Prostate gland (tissue), 2 donors: ENCODE measurements around the gene IGSF6. TPM values are rescaled to one million over a fixed set of nuclear protein-coding genes. Genes with fewer than 3 reads are reported as not detected.
A peak's percentile ranks its signal among the peaks of the same experiment; 100 is the strongest.

Source experiments
- DNase-seq: peaks from one replicate; pipeline ENCODE4 v3.0.0-alpha.2; 2019; ENCODE audit warnings: low spot score
- H3K27ac ChIP-seq, 2 donors: fragments of 200-600 bp; sonication (generic); 2 replicates each; pipeline ENCODE4 v1.5.1; 2017 to 2019
- H3K27me3 ChIP-seq: fragments of 200-600 bp; sonication (generic); replicated peaks from 2 replicates; pipeline ENCODE4 v1.5.1; 2019; ENCODE audit not compliant: insufficient read depth
- H3K36me3 ChIP-seq, 2 donors: fragments of 200-600 bp; sonication (generic); 1 replicate in 1 of 2; 2 replicates in 1 of 2; pipeline versions ENCODE4 v1.5.1 to v1.8.1; 2017 to 2019
- H3K4me1 ChIP-seq: fragments of 200-600 bp; sonication (generic); replicated peaks from 2 replicates; pipeline ENCODE4 v1.5.1; 2019
- H3K4me3 ChIP-seq, 2 donors: fragments of 200-600 bp; sonication (generic); 2 replicates each; pipeline ENCODE4 v1.5.1; 2017 to 2019
- H3K9me3 ChIP-seq: fragments of 200-600 bp; sonication (generic); 2 replicates; pipeline ENCODE4 v1.5.1; 2017
- POLR2A ChIP-seq: fragments of 450-650 bp; IDR thresholded peaks from one replicate; pipeline ENCODE4 v1.6.1; 2016; ENCODE audit warnings: antibody characterized with exemption, mild to moderate bottlenecking
- POLR2AphosphoS5 ChIP-seq: sonication (generic); formaldehyde crosslinking; IDR thresholded peaks from one replicate; pipeline ENCODE4 v1.6.1; 2017; ENCODE audit warnings: antibody characterized with exemption
- WGBS: methylation state at CpG from one replicate; pipeline ENCODE4 v1.1.5; 2018; 5-methylcytosine and 5-hydroxymethylcytosine counted together
- intact Hi-C: fragments of 100-400 bp; cut with DNase I; formaldehyde crosslinking; loops from one replicate; pipeline ENCODE4 v1.14.2; 2022
- total RNA-seq, 2 donors: library from RNA; depleted of rRNA; stranded (reverse); fragments of >200 nt; gene quantifications; one replicate each; pipeline ENCODE4 v1.1.0, GENCODE V29; 2016
- TF ChIP-seq, protein P1 (sequence below), 4 experiments: fragments of 200-600 bp in 2 of 4; fragments of 450-650 bp in 2 of 4; sonication (generic) in 2 of 4; IDR thresholded peaks; 1 replicate in 3 of 4; 2 replicates in 1 of 4; pipeline ENCODE4 v1.5.1; 2016 to 2019; ENCODE audit warnings: antibody characterized with exemption in 4 of 4, mild to moderate bottlenecking in 2 of 4, moderate library complexity in 2 of 4

The IGSF6 gene
- total RNA-seq, 2 donors from 2014 or later = 4.5 TPM; not detected in 1

DNA sequence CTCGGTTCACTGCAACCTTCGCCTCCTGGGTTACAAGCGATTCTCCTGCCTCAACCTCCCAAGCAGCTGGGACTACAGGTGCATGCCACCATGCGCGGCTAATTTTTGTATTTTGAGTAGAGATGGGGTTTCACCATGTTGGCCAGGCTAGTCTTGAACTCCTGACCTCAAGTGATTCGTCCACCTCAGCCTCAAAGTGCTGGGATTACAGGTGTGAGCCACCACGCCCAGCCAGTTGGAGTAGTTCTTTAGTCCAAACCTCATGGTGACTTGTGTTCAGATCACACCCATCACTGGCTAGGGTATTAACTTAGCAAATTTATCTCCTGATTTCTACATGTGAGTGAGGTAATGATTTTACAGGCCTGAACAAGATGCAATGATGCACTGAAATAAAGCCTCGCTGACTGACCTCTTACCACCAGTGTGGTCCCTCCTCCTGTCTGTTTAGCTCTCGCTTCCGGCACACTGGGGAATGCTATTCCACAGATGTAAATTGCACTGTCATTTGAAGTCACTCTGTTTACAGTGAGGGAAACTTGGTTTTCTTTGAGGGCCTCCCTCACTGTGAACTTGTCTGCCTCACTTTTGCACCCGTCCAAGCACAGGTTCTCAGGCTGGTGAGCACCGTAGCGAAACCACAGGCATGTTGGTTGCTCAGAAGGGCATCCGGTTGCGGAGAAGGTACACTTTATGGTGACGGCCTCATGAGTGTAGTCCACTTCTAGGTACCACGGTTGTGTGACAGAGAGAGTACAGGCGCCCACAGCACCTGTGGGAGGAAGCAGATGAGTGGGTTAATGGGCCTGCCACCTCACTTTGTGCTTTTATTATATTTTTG is 5.5 kb downstream of the IGSF6 start:
- no peak for DNase-seq
- H3K4me1 ChIP-seq = no peaks in the 10 kb centered on the region
- no peaks in the 10 kb centered on the region for H3K9me3 ChIP-seq
- no peak overlapping the region for H3K27ac ChIP-seq
- H3K27me3 ChIP-seq = no peaks in the 10 kb centered on the region
- H3K36me3 ChIP-seq = no peaks in the 10 kb centered on the region
- intact Hi-C loops = no loop called here
- 83% methylated on average over 18 of the region's 18 CpGs for WGBS
- no peak overlapping the region for H3K4me3 ChIP-seq
- TF ChIP-seq POLR2AphosphoS5 = no peak
- TF ChIP-seq, protein P1, sequence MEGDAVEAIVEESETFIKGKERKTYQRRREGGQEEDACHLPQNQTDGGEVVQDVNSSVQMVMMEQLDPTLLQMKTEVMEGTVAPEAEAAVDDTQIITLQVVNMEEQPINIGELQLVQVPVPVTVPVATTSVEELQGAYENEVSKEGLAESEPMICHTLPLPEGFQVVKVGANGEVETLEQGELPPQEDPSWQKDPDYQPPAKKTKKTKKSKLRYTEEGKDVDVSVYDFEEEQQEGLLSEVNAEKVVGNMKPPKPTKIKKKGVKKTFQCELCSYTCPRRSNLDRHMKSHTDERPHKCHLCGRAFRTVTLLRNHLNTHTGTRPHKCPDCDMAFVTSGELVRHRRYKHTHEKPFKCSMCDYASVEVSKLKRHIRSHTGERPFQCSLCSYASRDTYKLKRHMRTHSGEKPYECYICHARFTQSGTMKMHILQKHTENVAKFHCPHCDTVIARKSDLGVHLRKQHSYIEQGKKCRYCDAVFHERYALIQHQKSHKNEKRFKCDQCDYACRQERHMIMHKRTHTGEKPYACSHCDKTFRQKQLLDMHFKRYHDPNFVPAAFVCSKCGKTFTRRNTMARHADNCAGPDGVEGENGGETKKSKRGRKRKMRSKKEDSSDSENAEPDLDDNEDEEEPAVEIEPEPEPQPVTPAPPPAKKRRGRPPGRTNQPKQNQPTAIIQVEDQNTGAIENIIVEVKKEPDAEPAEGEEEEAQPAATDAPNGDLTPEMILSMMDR (IDR thresholded peaks at IDR 0.05) = no peak
- no peak for TF ChIP-seq POLR2A

DNA sequence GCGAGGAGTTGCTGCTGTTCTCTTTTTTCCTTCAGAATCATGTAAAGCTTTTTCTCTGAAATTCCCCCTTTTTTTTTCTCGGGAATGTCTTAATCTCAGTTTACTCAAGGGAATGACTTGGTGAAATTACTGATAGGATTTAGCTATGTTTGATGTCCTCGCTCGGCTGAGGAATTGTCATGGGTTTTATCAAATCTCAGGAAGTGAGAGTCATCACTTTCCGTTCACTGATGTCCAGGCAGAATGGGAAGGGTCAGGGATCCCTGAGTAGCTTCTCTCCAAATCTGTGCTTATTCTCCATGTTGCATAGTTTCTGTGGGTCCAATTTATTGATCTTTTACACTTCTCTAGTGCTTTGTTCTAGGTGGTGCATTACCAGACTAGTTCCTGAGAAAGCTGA is 6.3 kb downstream of the IGSF6 start:
- intact Hi-C loops = no loop called here
- no peak for DNase-seq
- Histone ChIP-seq H3K27me3 (no peaks in the 10 kb centered on the region), H3K36me3 (no peaks in the 10 kb centered on the region), H3K9me3 (no peaks in the 10 kb centered on the region), H3K4me1 (no peaks in the 10 kb centered on the region), H3K4me3 (no peak overlapping the region), H3K27ac (no peak overlapping the region)
- TF ChIP-seq POLR2A (no peak), POLR2AphosphoS5 (no peak)
- TF ChIP-seq, protein P1 (IDR thresholded peaks at IDR 0.05) = no peak
- WGBS = 85% methylated on average over 5 of the region's 5 CpGs

DNA sequence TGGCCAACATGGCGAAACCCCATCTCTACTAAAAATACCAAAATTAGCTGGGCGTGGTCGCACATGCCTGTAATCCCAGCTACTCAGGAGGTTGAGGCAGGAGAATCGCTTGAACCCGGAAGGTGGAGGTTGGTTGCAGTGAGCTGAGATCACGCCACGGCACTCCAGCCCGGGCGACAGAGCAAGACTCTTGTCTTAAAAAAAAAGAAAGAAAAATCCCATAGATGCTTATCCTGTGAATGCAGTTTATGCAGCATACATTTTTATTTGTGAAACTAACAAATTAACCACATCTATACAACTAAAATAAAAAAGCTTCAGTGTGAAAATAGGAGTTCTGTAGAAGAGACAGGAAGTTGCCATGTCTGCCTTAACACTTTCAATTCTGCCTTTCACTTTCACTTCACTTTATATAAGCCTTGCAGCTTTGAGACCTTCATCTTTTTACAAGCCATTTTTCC is 7.1 kb downstream of the IGSF6 start:
- no peaks in the 10 kb centered on the region for H3K27me3 ChIP-seq
- H3K4me1 ChIP-seq = no peaks in the 10 kb centered on the region
- no peak for DNase-seq
- no peak overlapping the region for H3K4me3 ChIP-seq
- H3K9me3 ChIP-seq = no peaks in the 10 kb centered on the region
- intact Hi-C loops = no loop called here
- peak; percentile 4 for TF ChIP-seq POLR2AphosphoS5
- TF ChIP-seq, protein P1 (IDR thresholded peaks at IDR 0.05) = no peak
- H3K36me3 ChIP-seq = no peaks in the 10 kb centered on the region
- WGBS = 85% methylated on average over 9 of the region's 9 CpGs
- no peak overlapping the region for H3K27ac ChIP-seq

DNA sequence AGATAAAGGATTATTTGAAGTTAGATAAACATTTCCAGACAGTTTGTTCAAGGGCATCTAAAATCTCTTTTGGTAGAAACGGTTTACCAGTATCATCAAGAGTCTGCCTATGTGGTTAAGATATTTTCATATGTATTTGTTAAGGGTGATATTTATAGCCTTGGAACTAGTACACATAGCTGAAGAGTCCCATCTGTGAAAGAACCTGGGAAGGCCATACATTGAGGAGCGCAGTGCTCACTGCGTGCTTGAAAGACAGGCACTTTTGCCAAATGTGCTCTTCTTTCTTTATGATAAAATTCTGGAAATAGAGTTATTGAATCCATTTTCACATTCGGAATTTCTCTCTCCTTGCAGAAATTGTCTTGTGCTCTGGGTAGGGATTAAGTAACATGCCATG is 7.7 kb downstream of the IGSF6 start:
- no peak for DNase-seq
- H3K27me3 ChIP-seq = no peaks in the 10 kb centered on the region
- TF ChIP-seq POLR2AphosphoS5 = no peak
- TF ChIP-seq, protein P1 (IDR thresholded peaks at IDR 0.05) = no peak
- no peak for TF ChIP-seq POLR2A
- intact Hi-C loops = loop anchor here (5.0 kb wide), 1 partner anchor 47 kb away; the partner anchor contains the start of gene METTL9
- no peaks in the 10 kb centered on the region for H3K4me1 ChIP-seq
- H3K9me3 ChIP-seq = no peaks in the 10 kb centered on the region
- no peak overlapping the region for H3K27ac ChIP-seq
- H3K4me3 ChIP-seq = no peak overlapping the region
- WGBS = 78% methylated on average over 4 of the region's 4 CpGs
- no peaks in the 10 kb centered on the region for H3K36me3 ChIP-seq

DNA sequence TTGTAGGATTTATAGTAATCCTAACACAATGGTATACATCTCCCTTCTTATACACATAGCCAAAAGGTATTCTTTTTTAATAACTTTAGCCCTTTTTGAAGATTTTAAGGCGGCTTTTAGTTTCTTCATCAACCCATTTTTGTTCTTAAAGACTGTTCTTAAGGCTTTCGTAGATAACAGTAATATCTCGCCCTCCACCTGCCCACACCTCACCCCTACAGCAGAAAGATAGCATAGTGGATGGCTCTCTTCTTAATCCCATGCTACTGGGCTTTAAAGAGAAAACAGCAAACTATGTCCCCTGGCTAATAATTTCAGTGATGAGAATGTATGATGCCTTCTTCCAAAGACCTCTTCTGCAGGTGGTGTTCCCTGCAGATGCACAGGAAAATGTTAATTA is 8.6 kb downstream of the IGSF6 start:
- Histone ChIP-seq H3K36me3 (no peaks in the 10 kb centered on the region), H3K9me3 (no peaks in the 10 kb centered on the region), H3K4me1 (no peaks in the 10 kb centered on the region), H3K27ac (no peak overlapping the region), H3K27me3 (no peaks in the 10 kb centered on the region), H3K4me3 (no peak overlapping the region)
- TF ChIP-seq POLR2A (no peak), POLR2AphosphoS5 (no peak)
- TF ChIP-seq, protein P1 (IDR thresholded peaks at IDR 0.05) = no peak
- no peak for DNase-seq
- 96% methylated on average over 3 of the region's 3 CpGs for WGBS
- intact Hi-C loops = loop anchor here (5.0 kb wide), 1 partner anchor 46 kb away; the partner anchor contains the start of gene METTL9
